Right atrium auricular region (tissue), 2 donors: ENCODE results near the gene NBR1. TPM values are rescaled to one million over a fixed set of nuclear protein-coding genes. Genes with fewer than 3 reads are reported as not detected.

ENCODE experiments used
- DNase-seq: peaks from one replicate; pipeline ENCODE4 v3.0.0-alpha.2; 2019; ENCODE audit warnings: low spot score
- H3K27ac ChIP-seq, 2 donors: fragments of 200-600 bp; sonication (generic); 1 replicate in 1 of 2; 2 replicates in 1 of 2; pipeline ENCODE4 v1.5.1; 2016 to 2019
- H3K27me3 ChIP-seq, 2 donors: fragments of 200-600 bp; sonication (generic); one replicate each; pipeline versions ENCODE4 v1.5.1 to v1.6.0; 2017 to 2019
- H3K36me3 ChIP-seq: fragments of 200-600 bp; sonication (generic); one replicate; pipeline ENCODE4 v1.5.1; 2016
- H3K4me1 ChIP-seq, 2 donors: fragments of 200-600 bp; sonication (generic); one replicate each; pipeline versions ENCODE4 v1.5.1 to v1.6.0; 2017 to 2019
- H3K4me3 ChIP-seq, 2 donors: fragments of 200-600 bp; sonication (generic); 1 replicate in 1 of 2; 2 replicates in 1 of 2; pipeline ENCODE4 v1.5.1; 2017 to 2019; ENCODE audit warnings: mild to moderate bottlenecking in 1 of 2, moderate library complexity in 1 of 2
- H3K9me3 ChIP-seq, 2 donors: fragments of 200-600 bp; sonication (generic); one replicate each; pipeline ENCODE4 v1.5.1; 2019
- CTCF ChIP-seq, 2 donors: fragments of 200-600 bp; sonication (generic); IDR thresholded peaks; one replicate each; pipeline ENCODE4 v1.5.1; 2019; ENCODE audit warnings: antibody characterized with exemption in 2 of 2
- total RNA-seq, 2 donors: library from RNA; depleted of rRNA; stranded (reverse); fragments of >200 nt; gene quantifications; one replicate each; pipeline ENCODE4 v1.1.0, GENCODE V29; 2016

Gene NBR1
- total RNA-seq, 2 donors from 2014 or later = 94.0 to 101 TPM

GRCh38 chr17:43213545-43213944, 42.5 kb downstream of the NBR1 start:
- Histone ChIP-seq H3K9me3 (no peaks in the 10 kb centered on the region), H3K27me3 (no peaks in the 10 kb centered on the region), H3K4me1 (peaks cover 0 to 23% of the 10 kb centered on the region in 2 donors), H3K27ac (no peak overlapping the region), H3K4me3 (no peak overlapping the region), H3K36me3 (peaks cover 21% of the 10 kb centered on the region)
- no peak for DNase-seq
- no peak for TF ChIP-seq CTCF (IDR thresholded peaks at IDR 0.05)

GRCh38 chr17:43215341-43215740, 44.3 kb downstream of the NBR1 start:
- no peak overlapping the region for H3K4me3 ChIP-seq
- DNase-seq = no peak
- H3K27ac ChIP-seq = no peak overlapping the region
- no peaks in the 10 kb centered on the region for H3K9me3 ChIP-seq
- peaks cover 0 to 23% of the 10 kb centered on the region in 2 donors for H3K4me1 ChIP-seq
- H3K36me3 ChIP-seq = peaks cover 9% of the 10 kb centered on the region
- TF ChIP-seq CTCF (IDR thresholded peaks at IDR 0.05) = no peak
- H3K27me3 ChIP-seq = no peaks in the 10 kb centered on the region

GRCh38 chr17:43216369-43216761, 45.4 kb downstream of the NBR1 start:
- Histone ChIP-seq H3K4me1 (peaks cover 0 to 16% of the 10 kb centered on the region in 2 donors), H3K4me3 (no peak overlapping the region), H3K9me3 (no peaks in the 10 kb centered on the region), H3K27me3 (no peaks in the 10 kb centered on the region), H3K27ac (no peak overlapping the region), H3K36me3 (peaks cover 9% of the 10 kb centered on the region)
- no peak for DNase-seq
- no peak for TF ChIP-seq CTCF (IDR thresholded peaks at IDR 0.05)

GRCh38 chr17:43216762-43217613, 46.0 kb downstream of the NBR1 start:
- Histone ChIP-seq H3K27me3 (no peaks in the 10 kb centered on the region), H3K27ac (no peak overlapping the region), H3K4me3 (no peak overlapping the region), H3K36me3 (peaks cover 9% of the 10 kb centered on the region), H3K4me1 (peaks cover 0 to 14% of the 10 kb centered on the region in 2 donors), H3K9me3 (no peaks in the 10 kb centered on the region)
- TF ChIP-seq CTCF (IDR thresholded peaks at IDR 0.05) = no peak
- DNase-seq = no peak

GRCh38 chr17:43217614-43218087, 46.6 kb downstream of the NBR1 start:
- DNase-seq = no peak
- Histone ChIP-seq H3K27ac (no peak overlapping the region), H3K27me3 (no peaks in the 10 kb centered on the region), H3K9me3 (no peaks in the 10 kb centered on the region), H3K36me3 (peaks cover 9% of the 10 kb centered on the region), H3K4me3 (no peak overlapping the region), H3K4me1 (peaks cover 0 to 9% of the 10 kb centered on the region in 2 donors)
- no peak for TF ChIP-seq CTCF (IDR thresholded peaks at IDR 0.05)
